Right ventricle myocardium superior (tissue), 1 donor: ENCODE results near the gene NDUFAF5. TPM values are rescaled to one million over a fixed set of nuclear protein-coding genes. Genes with fewer than 3 reads are reported as not detected.
A peak's percentile ranks its signal among the peaks of the same experiment; 100 is the strongest.

Source experiments
- ATAC-seq: fragments of 200-7000 bp; cut with Tn5 transposase; one replicate; pipeline ENCODE4 v1.9.1; 2020; ENCODE audit warnings: mild to moderate bottlenecking; ENCODE audit not compliant: poor library complexity
- DNase-seq: peaks from one replicate; pipeline ENCODE4 v3.0.0-alpha.2; 2020
- intact Hi-C: fragments of 100-400 bp; cut with DNase I; formaldehyde crosslinking; loops from one replicate; pipeline ENCODE4 v1.11.2; 2022
- total RNA-seq: library from RNA; stranded (reverse); fragmentation: NEBNext Ultra II Directional; extraction: Animal tissue kit (Norgen Biotek cat#: 25700); gene quantifications from one replicate; pipeline ENCODE4 v1.2.1, GENCODE V29; 2021
- donor health status: DM: no; HTN: yes; CAD: no; lungs with severe emphysema.

NDUFAF5 gene
- total RNA-seq, 1 donor from 2014 or later: 76.0 TPM

DNA sequence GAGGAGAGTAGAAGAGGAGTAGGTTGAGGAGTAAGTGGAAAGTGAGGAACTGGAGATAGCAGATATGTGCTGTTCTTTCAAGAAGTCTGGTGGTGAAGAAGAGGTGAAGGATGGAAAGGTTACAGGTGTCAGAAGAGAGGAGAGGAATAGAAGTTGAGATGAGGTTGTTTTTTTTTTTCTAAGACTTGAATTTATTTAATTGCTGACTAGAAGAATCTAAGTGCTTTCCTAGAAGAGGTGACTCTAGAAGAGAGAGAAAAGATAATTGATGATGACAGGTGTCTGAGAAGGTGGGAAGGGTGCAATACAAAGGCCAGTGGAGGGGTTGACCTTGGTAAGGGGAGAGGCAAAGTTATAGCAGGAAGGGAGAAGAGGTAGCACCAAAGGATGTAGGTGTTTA lies 25.6 kb downstream of the NDUFAF5 start:
- DNase-seq: no peak
- intact Hi-C loops: no loop called here
- no peak for ATAC-seq

DNA sequence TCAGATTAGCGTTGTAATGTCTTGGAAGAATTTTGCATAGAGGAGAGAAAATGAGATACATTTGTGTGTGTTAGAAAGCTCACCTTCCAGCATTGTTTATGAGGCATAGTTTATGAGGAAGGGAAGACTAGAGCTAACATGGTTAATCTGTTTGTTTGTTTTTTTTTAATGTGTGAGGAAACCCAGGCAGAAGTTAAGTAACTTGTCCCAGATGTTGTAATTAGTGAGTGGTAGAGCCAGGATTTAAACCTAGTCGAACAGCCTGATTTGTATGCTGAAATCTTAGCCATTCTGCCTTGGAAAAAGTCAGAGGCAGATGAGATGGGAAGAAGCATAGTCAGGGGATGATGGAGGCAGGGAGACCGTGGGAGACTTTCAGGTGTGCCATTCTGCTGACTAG lies 29.1 kb downstream of the NDUFAF5 start:
- DNase-seq (no peak), ATAC-seq (no peak)
- intact Hi-C loops: no loop called here

DNA sequence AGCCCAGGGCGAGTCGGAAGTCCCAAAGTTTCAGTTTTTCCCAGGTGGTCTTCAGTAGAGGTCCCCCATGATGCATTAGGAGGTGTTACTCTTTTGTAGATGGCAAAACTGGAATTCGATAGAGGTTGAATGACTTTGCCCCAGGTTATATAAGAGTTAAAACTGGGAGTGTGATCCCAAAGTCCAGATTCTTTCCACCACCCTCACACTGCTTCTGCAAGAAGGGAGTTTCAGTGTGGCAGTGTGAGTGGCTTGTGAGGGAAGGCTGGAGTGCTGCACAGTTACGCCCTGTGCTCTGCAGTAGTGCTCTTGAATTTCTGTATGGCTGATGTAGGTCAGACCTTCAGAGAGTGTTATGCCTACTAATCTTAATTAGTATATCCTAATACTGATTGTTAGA lies 29.8 kb downstream of the NDUFAF5 start:
- intact Hi-C loops: no loop called here
- DNase-seq (no peak), ATAC-seq (no peak)

DNA sequence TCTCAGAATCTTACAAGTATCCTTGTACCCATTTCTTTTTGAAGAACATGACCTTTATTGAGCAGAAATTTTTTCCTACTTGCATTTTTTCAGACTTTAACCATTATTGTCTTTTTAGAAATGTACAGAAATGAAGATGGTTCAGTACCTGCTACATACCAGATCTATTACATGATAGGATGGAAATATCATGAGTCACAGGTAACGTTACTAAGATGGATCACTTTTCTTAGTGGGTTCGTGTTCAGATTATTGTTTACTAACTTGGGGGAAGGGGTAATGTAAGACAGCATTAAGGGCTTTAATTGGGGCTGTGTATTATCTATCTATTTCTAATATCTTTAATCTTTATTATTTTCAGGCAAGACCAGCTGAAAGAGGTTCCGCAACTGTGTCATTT lies 31.9 kb downstream of the NDUFAF5 start:
- no peak for DNase-seq
- no peak for ATAC-seq
- intact Hi-C loops: no loop called here

DNA sequence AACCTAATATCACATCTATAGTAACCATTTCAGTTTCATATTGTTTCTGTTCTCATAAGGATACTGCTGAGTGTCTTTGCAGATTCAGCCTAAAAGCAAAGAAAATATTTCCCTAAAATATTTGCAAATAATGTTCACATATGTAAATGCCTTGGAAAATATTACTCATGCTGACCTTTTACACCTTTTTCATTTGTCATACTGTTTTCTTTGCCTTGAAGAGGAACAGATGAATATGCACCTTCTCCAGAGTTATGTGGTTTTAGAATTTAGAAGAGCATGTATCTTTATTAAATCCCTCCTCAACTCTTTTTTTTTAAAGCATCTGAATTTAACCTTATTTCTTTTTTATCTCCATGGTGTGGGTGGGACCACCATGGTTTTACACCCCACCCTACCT lies 32.5 kb downstream of the NDUFAF5 start:
- no peak for ATAC-seq
- intact Hi-C loops: no loop called here
- DNase-seq: no peak

DNA sequence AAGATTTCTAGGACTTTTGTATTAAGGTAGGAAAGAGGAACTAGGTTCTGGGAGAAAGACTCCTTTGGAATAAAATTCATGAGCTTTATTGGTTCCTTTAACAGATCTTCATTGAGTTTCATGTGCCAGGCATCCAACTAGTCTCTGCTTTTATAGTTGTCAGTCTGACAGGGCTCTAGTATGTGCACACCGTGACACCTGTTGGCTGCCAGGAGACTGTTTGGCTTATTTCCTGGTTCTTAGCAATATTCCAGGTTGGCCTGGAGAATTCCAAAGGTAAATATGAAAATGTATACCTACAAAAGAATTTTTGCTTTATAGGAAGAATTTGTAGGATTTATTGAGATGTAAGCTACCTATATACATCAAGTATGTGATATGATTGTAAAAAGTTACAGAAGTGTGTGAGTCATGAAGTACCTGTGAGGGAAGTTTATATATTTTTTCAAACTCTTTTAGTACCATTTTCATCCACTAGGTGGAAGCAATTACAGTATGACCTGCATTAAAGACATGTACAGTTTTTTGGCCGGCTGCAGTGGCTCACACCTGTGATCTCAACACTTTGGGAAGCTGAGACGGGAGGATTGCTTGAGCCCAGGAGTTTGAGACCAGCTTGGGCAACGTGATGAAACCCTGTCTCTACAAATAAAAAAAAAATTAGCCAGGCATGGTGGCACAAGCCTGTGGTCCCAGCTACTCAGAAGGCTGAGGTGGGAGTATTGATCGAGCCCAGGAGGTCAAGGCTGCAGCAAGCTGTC lies 35.2 kb downstream of the NDUFAF5 start:
- intact Hi-C loops: loop anchor here (5.0 kb wide), 1 partner anchor 232 kb away; no protein-coding TSS in a partner anchor
- ATAC-seq (peak; percentile 75), DNase-seq (no peak)

DNA sequence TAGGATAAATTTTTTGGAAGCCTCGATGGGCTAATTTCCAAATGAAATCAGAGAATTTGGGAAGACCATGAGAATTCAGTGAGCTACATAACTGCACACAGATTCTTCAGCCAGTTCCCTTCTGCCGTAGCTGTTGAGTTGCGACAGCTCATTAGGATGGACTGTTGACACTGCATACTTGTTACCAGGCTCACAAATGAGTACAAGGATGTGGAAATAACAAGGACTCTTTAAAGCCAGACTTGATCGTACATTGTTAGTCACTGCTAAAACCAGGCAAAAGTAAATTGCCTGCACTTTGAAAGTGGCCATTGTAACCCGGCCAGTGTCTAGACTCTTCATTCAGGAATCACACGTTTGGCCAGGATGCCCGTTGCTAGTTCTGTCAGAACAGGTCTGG lies 37.0 kb downstream of the NDUFAF5 start:
- no peak for ATAC-seq
- intact Hi-C loops: loop anchor here (5.0 kb wide), 1 partner anchor 230 kb away; no protein-coding TSS in a partner anchor
- no peak for DNase-seq

DNA sequence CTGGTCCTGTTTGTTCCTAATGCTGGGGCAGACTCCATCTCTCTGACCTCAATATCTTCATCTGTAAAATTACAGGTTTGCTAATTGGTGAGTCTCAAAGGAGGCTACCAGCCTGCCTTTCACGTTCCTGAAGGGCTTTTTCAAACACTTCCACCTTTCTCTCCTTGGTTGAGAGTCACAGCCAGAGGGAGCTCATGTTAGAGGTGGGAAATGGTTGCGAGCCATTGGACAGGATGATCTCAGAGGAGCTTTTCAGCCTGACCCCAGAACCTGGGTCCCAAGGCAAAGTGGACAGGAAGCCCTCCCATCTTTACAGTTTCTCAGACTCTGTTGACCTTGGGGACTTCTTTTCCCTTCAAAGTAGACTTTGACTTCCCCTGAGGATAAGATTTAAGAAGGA lies 37.6 kb downstream of the NDUFAF5 start:
- intact Hi-C loops: loop anchor here (5.0 kb wide), 1 partner anchor 230 kb away; no protein-coding TSS in a partner anchor
- no peak for DNase-seq
- ATAC-seq: no peak

DNA sequence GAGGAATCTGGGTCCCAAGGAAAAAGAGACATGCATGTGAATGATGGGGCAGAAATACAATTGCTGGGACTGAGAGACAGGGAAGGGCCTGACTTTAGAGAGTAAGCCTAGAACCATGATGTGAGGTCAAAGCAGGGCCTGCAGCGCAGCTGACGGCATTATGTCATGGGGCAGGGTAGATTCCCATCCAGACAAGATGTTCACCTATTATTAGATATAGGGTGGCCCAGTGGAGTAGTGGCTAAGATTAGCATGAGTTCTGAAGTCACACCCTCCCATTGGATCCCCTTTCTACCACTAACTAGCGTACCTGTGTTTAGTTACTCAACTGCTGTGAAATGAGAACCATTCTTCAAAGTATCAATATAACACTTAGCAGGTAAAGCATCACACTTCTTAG lies 39.6 kb downstream of the NDUFAF5 start:
- DNase-seq (no peak), ATAC-seq (no peak)
- intact Hi-C loops: loop anchor here (5.0 kb wide), 1 partner anchor 228 kb away; no protein-coding TSS in a partner anchor

DNA sequence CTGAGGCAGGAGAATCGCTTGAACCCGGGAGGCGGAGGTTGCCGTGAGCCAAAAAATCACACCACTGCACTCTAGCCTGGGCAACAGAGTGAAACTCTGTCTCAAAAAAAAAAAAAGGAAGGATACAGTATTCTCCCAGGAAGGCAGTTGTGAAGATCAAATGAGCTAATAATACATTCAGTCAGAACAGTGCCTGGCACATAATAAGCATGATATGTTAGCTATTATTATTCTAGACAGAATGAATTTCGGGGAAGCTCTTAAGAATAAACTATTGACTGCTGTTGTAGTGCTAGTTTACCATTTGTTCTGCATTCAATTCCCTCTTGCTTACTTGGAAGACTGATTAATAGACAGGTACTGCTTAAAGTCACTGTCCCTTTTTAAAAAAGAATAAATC lies 40.6 kb downstream of the NDUFAF5 start:
- intact Hi-C loops: no loop called here
- no peak for DNase-seq
- ATAC-seq: peak; percentile 20

DNA sequence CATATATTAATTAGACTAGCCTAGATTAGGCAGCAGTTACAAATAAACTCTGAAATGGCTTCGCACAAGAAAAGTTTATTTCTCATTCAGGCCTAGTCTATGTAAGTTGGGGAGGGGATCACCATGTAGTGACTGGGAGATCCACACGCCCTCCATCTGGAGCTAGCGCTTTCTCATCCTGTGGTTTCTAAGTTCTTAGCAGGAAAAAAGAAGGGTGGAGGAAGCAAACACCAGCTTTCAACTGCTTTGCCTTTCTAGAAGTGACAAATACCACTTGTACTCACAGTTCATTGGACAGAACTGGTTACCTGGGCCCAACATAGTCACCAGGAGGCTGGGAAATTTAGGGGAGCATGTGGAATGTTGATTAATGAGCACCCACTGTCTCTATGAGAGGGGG lies 46.6 kb downstream of the NDUFAF5 start:
- ATAC-seq (no peak), DNase-seq (no peak)
- intact Hi-C loops: no loop called here

DNA sequence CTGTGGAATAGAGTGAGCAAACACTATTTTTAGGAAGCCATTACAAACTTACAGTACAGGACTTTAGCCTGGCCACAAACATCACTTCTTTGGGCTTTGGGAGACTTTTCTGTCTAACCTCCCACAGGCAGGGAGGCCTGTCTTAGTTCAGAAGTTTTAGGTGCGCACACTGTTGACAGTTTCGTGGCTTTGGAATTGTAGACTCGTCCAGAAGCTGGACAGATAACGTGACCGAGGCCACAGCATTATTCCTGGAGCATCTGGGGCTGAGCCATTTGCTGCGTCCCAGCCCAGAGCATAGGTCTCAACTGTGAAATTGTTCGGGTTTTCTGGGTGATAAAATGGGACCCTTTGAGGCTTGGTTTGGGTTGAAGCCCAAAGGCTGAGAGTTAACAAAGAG lies 53.8 kb downstream of the NDUFAF5 start:
- ATAC-seq: peak; percentile 78
- intact Hi-C loops: no loop called here

DNA sequence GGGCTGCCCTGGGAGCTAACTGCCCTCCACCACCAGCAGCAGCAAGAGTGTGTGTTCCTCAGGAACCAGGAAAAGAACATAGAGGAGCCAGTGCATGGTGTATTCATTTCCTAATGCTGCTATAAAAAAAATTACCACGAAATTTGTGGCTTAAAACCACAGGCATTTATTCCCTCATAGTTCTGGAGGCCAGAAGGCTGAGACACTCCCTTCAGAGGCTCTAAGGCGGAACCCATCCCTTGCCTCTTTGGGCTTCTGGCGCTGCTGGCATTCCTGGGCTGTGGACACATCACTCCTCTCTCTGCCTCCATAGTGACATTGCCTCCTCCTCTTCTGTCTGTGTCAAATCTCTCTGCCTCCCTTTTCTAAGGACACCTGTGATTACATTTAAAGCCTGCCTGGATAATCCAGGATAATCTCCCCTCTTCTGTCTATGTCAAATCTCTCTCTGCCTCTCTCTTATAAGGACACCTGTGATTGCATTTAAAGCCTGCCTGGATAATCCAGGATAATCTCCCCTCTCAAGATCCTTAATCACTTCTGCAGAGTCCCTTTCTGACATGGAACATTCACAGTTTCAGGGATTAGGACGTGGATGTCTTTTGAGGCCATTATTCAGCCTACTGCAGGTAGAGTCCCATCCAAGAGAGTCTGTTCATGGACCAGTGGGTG lies 54.7 kb downstream of the NDUFAF5 start:
- no peak for DNase-seq
- ATAC-seq: no peak
- intact Hi-C loops: no loop called here

More for the DNA sequence above, 53.8 kb downstream of the NDUFAF5 start:
- no peak for DNase-seq

DNA sequence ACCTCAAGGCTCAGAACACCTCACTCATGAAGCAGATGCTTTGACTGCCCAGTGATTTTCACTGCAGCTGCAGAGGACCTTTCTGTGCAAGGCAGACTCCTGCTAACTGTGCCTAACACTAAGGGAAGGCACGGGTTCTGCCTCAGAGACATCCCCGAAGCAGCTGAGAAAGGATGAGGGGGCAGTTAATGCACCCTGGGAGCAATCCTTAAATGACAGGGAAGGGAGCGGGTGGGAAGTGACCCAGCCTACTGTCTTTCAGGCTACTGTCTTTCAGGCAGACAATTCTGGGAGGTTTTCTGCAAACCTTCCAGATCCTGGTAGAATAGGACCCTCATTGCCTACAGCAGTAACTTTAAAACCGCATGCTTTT lies 55.3 kb downstream of the NDUFAF5 start:
- ATAC-seq: no peak
- intact Hi-C loops: no loop called here
- no peak for DNase-seq

DNA sequence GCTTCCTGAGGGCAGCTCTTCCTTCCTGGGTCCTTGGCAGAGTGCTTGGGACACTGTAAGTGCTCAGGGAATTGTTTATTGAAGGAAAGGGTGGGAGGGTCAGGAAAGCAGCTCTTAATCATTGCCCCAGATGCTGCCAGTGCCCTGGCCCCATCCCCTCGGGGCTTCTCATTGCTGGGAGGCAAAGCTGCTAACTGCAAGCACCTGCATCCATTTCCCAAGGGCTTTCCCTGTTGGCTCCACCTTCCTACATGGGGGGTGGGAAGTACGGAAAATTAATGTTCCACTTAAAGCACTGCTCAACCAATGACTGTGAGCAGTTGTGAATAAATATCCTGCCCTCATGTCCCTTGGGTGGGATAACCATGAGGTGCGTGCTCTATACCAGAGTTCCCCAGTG lies 56.4 kb downstream of the NDUFAF5 start:
- DNase-seq (no peak), ATAC-seq (no peak)
- intact Hi-C loops: no loop called here

DNA sequence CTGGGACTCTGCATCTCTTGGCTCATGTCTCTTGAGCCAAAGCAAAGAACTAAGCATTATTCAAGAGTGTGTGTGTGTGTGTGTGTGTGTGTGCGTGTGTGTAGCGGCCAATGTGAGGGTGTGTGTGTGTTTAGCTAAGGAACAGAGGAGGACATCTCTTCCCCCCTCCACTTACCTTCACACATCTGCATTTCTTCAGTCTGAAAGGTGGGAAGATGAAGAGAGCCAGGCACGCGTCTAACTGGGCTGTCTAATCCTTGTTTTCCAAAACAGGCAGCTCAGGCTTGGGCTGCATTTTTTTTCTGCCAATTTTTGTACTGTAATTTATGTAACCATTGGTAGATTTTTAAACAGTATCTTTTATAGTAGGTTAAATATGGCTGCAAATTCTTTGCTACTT lies 59.5 kb downstream of the NDUFAF5 start:
- DNase-seq (no peak), ATAC-seq (no peak)
- intact Hi-C loops: no loop called here

DNA sequence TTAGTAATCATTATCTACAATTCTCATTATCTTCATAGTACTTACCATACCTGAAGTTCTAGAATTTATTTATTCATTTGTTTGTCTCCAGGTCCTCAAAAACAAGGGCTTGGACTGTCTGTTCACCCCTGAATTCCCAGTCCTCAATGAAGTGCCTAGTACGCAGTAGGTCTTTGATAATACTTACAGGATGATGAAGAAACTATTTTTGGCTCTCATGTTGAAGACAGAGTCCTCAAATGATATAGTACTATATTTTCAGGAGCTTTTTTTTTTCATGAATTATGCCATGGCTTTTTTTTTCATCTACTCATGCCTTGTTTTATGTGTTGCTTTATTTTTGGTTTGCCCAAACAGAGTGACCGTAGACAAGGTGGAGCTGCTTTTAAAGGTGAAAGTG lies 66.5 kb downstream of the NDUFAF5 start:
- ATAC-seq: peak; percentile 77

DNA sequence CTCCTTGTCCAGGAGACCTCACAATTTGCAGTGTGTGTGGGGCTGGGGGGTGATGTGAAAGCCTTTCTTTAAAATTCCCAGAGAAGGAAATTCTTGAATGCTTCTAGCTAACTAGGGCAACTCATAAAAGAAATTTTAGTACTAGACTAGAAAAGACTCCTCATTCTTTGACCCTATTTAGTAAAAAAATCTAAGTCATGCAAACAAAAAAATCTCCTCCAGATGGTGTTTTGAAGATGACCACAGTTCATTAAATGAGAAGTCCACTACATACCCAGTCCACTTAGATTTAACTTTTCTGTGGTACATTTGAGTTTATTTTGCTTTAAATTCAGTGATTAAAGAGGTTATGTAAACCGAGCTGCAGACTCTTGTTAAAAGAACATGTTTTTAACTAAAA lies 67.5 kb downstream of the NDUFAF5 start:
- intact Hi-C loops: no loop called here
- no peak for ATAC-seq
- DNase-seq: no peak

More for the DNA sequence above, 66.5 kb downstream of the NDUFAF5 start:
- DNase-seq: no peak
- intact Hi-C loops: no loop called here

DNA sequence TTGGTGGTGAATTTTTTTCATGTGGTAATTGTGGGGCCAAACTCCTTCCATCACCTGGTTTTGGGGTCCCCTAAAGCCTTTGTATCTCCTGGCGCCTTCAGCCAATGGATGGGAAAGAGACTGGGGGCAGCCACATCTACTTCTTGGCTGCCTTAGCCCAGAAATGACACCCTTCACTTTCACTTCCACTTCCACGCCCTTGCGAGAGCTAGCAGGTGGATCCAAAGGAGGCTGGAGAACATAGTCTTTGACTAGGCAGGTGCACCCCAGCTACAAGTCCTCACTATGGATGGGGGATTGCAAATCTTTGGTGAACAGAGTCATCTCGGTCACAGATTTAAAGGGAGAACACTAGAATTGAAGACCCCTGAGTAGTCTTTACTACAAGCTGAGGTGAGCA lies 70.8 kb downstream of the NDUFAF5 start:
- no peak for ATAC-seq
- DNase-seq: no peak
- intact Hi-C loops: no loop called here

DNA sequence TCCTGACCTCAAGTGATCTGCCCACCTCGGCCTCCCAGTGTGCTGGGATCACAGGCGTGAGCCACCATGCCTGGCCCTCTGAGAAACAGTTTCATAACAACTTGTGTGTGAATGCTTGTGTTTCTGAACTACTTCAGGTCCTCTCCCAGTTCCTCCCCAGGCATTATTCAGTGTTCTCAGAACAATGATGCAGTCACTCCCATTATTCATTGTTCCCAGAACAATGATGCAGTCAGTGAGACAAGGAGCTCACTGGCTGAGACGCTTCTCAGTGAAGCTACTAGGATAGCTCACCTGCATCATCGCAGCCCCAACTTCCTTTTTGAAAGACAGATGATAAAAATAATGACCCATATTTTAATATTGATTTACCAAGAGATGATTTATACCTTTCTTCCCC lies 71.5 kb downstream of the NDUFAF5 start:
- intact Hi-C loops: no loop called here
- ATAC-seq (no peak), DNase-seq (no peak)
